NB4 (cell line): ENCODE data around the gene MSN.

Experiments
- CTCF ChIP-seq: IDR thresholded peaks from one replicate; pipeline ENCODE4 v1.5.1; 2012; ENCODE audit warnings: low read depth, low read length
- MAX ChIP-seq: IDR thresholded peaks from 2 replicates; pipeline ENCODE4 v1.6.1; 2011; ENCODE audit warnings: low read depth, low read length
- POLR2A ChIP-seq: IDR thresholded peaks from 2 replicates; pipeline ENCODE4 v1.6.1; 2011; ENCODE audit warnings: mild to moderate bottlenecking; ENCODE audit not compliant: insufficient read length; ENCODE audit errors: extremely low read depth

- no peak for TF ChIP-seq CTCF
- TF ChIP-seq POLR2A, result no peak
- no peak for TF ChIP-seq MAX
Measured at GRCh38 chrX:65644621-65645289, 22.7 kb upstream of the MSN start.
